NB4 (cell line): ENCODE data around the gene RPS25.

Experiments used
- MAX ChIP-seq: IDR thresholded peaks from 2 replicates; pipeline ENCODE4 v1.6.1; 2011; ENCODE audit warnings: low read depth, low read length
- MYC ChIP-seq: IDR thresholded peaks from 2 replicates; pipeline ENCODE4 v1.6.1; 2011; ENCODE audit warnings: low read depth, low read length
- POLR2A ChIP-seq: IDR thresholded peaks from 2 replicates; pipeline ENCODE4 v1.6.1; 2011; ENCODE audit warnings: mild to moderate bottlenecking; ENCODE audit not compliant: insufficient read length; ENCODE audit errors: extremely low read depth
- TF ChIP-seq, protein P1 (sequence below): IDR thresholded peaks from one replicate; pipeline ENCODE4 v1.5.1; 2012; ENCODE audit warnings: low read depth, low read length

GRCh38 chr11:118971646-118972045 is 46.5 kb downstream of the RPS25 start, which contains the start of gene FOXR1:
- TF ChIP-seq, protein P1, sequence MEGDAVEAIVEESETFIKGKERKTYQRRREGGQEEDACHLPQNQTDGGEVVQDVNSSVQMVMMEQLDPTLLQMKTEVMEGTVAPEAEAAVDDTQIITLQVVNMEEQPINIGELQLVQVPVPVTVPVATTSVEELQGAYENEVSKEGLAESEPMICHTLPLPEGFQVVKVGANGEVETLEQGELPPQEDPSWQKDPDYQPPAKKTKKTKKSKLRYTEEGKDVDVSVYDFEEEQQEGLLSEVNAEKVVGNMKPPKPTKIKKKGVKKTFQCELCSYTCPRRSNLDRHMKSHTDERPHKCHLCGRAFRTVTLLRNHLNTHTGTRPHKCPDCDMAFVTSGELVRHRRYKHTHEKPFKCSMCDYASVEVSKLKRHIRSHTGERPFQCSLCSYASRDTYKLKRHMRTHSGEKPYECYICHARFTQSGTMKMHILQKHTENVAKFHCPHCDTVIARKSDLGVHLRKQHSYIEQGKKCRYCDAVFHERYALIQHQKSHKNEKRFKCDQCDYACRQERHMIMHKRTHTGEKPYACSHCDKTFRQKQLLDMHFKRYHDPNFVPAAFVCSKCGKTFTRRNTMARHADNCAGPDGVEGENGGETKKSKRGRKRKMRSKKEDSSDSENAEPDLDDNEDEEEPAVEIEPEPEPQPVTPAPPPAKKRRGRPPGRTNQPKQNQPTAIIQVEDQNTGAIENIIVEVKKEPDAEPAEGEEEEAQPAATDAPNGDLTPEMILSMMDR: no peak
- TF ChIP-seq MAX (no peak), POLR2A (no peak), MYC (no peak)
